ENCODE results near the gene RNPS1.

- TF ChIP-seq, protein P1, sequence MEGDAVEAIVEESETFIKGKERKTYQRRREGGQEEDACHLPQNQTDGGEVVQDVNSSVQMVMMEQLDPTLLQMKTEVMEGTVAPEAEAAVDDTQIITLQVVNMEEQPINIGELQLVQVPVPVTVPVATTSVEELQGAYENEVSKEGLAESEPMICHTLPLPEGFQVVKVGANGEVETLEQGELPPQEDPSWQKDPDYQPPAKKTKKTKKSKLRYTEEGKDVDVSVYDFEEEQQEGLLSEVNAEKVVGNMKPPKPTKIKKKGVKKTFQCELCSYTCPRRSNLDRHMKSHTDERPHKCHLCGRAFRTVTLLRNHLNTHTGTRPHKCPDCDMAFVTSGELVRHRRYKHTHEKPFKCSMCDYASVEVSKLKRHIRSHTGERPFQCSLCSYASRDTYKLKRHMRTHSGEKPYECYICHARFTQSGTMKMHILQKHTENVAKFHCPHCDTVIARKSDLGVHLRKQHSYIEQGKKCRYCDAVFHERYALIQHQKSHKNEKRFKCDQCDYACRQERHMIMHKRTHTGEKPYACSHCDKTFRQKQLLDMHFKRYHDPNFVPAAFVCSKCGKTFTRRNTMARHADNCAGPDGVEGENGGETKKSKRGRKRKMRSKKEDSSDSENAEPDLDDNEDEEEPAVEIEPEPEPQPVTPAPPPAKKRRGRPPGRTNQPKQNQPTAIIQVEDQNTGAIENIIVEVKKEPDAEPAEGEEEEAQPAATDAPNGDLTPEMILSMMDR (IDR thresholded peaks at IDR 0.05 in 2 of 3, conservative IDR thresholded peaks at IDR 0.05 in 1 of 3; ENCODE audit: insufficient read depth in 2 of 3, low read depth in 1 of 3, low read length in 3 of 3): no peak
- TF ChIP-seq SP2 (IDR thresholded peaks at IDR 0.05; ENCODE audit: extremely low read depth, low read depth, low read length, poor library complexity, severe bottlenecking) (no peak), PRPF4 (IDR thresholded peaks at IDR 0.05; ENCODE audit: insufficient read depth, low read depth, low read length, poor library complexity, severe bottlenecking) (no peak), RFX5 (IDR thresholded peaks at IDR 0.05; ENCODE audit: low read depth, low read length) (no peak), ZNF134 (CRISPR knock-in tag; conservative IDR thresholded peaks at IDR 0.05) (no peak), NRF1 (conservative IDR thresholded peaks at IDR 0.05 in 1 of 2, IDR thresholded peaks at IDR 0.05 in 1 of 2) (no peak), PCBP1 (IDR thresholded peaks at IDR 0.05; ENCODE audit: low read depth, low read length, poor library complexity, severe bottlenecking) (no peak), EP300 (IDR thresholded peaks at IDR 0.05; ENCODE audit: low read length) (no peak), MAFK (IDR thresholded peaks at IDR 0.05; ENCODE audit: low read length) (no peak), TAF9B (IDR thresholded peaks at IDR 0.05; ENCODE audit: partially characterized antibody) (no peak), TEAD4 (IDR thresholded peaks at IDR 0.05; ENCODE audit: low read length) (no peak), TEAD4 (CRISPR knock-in tag; IDR thresholded peaks at IDR 0.05; ENCODE audit: borderline replicate concordance) (no peak)
Observed at GRCh38 chr16:2275476-2276367, 7.8 kb upstream of the RNPS1 start.

Measured in K562 (cell line).